PFSK-1 (cell line): ENCODE data around the gene NPAS2.

Experiments used
- POLR2AphosphoS5 ChIP-seq: IDR thresholded peaks from 2 replicates; pipeline ENCODE4 v1.6.1; 2012; ENCODE audit warnings: low read depth, mild to moderate bottlenecking, control low read depth, low read length, moderate library complexity
- SIN3A ChIP-seq: IDR thresholded peaks from 2 replicates; pipeline ENCODE4 v1.6.1; 2012; ENCODE audit warnings: mild to moderate bottlenecking, low read length, moderate library complexity, borderline replicate concordance; ENCODE audit not compliant: insufficient read depth
- TAF1 ChIP-seq: IDR thresholded peaks from 2 replicates; pipeline ENCODE4 v1.6.1; 2012; ENCODE audit warnings: low read length, control low read depth, borderline replicate concordance; ENCODE audit not compliant: insufficient read depth
- TF ChIP-seq, protein P1 (sequence below), 2 experiments: IDR thresholded peaks; 2 replicates each; pipeline versions ENCODE4 v1.6.1 to v1.8.0; 2011 to 2012; ENCODE audit warnings: low read depth in 2 of 2, low read length in 2 of 2, control low read depth in 1 of 2, inconsistent platforms in 1 of 2, mild to moderate bottlenecking in 1 of 2, moderate library complexity in 1 of 2; ENCODE audit not compliant: insufficient read depth in 1 of 2

DNA sequence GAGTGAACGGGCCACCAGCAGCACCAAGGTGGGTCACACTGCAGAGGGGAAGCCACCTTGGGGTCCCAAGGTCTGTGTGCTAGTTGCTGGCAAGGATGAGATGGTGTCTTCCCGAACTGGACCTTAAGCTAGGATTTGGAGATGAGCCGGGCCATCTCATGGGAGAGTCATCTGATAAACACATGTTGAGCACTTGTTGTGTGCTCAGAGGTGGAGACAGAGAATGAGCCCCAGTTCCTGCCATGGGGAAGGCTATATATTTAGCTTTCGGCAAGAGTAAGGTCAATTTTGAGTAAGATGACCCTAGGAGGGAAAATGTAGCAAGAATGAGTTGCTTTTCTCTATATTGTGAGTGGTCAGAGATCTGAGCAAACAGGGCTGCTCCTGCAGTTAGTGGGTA lies 140.7 kb downstream of the NPAS2 start:
- TF ChIP-seq SIN3A (no peak), TAF1 (no peak), POLR2AphosphoS5 (no peak)
- TF ChIP-seq, protein P1, sequence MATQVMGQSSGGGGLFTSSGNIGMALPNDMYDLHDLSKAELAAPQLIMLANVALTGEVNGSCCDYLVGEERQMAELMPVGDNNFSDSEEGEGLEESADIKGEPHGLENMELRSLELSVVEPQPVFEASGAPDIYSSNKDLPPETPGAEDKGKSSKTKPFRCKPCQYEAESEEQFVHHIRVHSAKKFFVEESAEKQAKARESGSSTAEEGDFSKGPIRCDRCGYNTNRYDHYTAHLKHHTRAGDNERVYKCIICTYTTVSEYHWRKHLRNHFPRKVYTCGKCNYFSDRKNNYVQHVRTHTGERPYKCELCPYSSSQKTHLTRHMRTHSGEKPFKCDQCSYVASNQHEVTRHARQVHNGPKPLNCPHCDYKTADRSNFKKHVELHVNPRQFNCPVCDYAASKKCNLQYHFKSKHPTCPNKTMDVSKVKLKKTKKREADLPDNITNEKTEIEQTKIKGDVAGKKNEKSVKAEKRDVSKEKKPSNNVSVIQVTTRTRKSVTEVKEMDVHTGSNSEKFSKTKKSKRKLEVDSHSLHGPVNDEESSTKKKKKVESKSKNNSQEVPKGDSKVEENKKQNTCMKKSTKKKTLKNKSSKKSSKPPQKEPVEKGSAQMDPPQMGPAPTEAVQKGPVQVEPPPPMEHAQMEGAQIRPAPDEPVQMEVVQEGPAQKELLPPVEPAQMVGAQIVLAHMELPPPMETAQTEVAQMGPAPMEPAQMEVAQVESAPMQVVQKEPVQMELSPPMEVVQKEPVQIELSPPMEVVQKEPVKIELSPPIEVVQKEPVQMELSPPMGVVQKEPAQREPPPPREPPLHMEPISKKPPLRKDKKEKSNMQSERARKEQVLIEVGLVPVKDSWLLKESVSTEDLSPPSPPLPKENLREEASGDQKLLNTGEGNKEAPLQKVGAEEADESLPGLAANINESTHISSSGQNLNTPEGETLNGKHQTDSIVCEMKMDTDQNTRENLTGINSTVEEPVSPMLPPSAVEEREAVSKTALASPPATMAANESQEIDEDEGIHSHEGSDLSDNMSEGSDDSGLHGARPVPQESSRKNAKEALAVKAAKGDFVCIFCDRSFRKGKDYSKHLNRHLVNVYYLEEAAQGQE (IDR thresholded peaks at IDR 0.05; ENCODE audit: insufficient read depth in 1 of 2, low read depth in 2 of 2, low read length in 2 of 2): no peak
